Memory B cell (primary cell): Measurements from ENCODE around the gene MEMO1.

ENCODE experiments used
- ATAC-seq: fragments of 150-1000 bp; cut with Tn5 transposase; 2 replicates; pipeline ENCODE4 v1.10.0; 2021; ENCODE audit warnings: low read depth, mild to moderate bottlenecking, moderate library complexity
- DNase-seq, 2 donors: peaks; one replicate each; pipeline ENCODE4 v3.0.0; 2022; ENCODE audit warnings: low spot score in 2 of 2
- H3K27ac Mint-ChIP-seq: one replicate; pipeline ENCODE4 v1.8.0; 2022; ENCODE audit warnings: mild to moderate bottlenecking, moderate library complexity, mixed read lengths
- H3K27me3 Mint-ChIP-seq: one replicate; pipeline ENCODE4 v1.8.0; 2022; ENCODE audit warnings: mixed read lengths
- H3K36me3 Mint-ChIP-seq: one replicate; pipeline ENCODE4 v1.8.0; 2022; ENCODE audit warnings: mild to moderate bottlenecking, mixed read lengths
- H3K4me1 Mint-ChIP-seq: one replicate; pipeline ENCODE4 v1.8.0; 2022; ENCODE audit warnings: mixed read lengths
- H3K4me3 Mint-ChIP-seq: one replicate; pipeline ENCODE4 v1.8.0; 2022; ENCODE audit warnings: mild to moderate bottlenecking, moderate library complexity, mixed read lengths
- H3K9me3 Mint-ChIP-seq: one replicate; pipeline ENCODE4 v1.8.0; 2022; ENCODE audit warnings: mixed read lengths

MEMO1 gene

DNA sequence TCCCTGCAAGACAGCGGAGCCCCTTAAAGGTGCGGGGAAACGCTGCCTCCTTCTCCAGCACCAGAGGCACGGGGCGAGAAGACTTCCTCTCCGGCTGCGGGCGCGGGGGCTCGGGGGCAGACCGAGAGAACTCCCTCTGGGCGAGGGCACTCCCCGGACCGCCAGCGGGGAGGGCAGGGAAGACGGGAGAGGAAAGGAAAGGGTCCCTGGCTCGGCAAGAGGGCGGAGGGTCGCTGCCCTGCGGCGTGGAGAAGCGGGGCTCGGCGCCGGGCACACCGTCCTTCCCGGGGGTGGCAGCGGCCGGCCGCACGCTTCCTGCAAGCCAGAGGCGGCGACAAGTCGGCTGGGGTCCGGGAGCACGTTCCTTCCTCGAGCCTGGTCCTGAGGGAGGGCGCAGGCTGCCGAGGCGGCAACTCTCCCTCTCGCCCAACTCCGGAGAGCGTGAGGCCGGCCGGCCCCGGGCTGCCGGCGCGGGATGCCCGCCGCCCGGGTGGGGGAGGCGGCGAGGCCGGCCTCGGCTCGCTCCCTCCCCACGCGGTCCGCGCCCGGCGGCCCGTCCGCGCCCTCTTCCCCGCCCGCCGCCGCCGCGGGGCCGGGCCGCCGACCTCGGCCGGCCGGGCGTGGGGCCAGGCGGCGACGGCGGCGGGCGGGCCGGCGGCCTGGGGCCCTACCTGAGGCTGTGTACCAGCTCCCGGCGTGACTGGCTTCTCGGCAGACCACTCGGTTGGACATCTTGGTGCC lies 1.1 kb downstream of the MEMO1 start:
- peak overlapping the region; percentile 94 for H3K4me3 Mint-ChIP-seq
- peak overlapping the region; percentile 87 for H3K27ac Mint-ChIP-seq
- no peaks in the 10 kb centered on the region for H3K9me3 Mint-ChIP-seq
- DNase-seq (peak; percentile 20 to 54), ATAC-seq (peak; percentile 1)
- peaks cover 2% of the 10 kb centered on the region for H3K36me3 Mint-ChIP-seq
- H3K4me1 Mint-ChIP-seq: peaks cover 33% of the 10 kb centered on the region
- H3K27me3 Mint-ChIP-seq: no peaks in the 10 kb centered on the region

DNA sequence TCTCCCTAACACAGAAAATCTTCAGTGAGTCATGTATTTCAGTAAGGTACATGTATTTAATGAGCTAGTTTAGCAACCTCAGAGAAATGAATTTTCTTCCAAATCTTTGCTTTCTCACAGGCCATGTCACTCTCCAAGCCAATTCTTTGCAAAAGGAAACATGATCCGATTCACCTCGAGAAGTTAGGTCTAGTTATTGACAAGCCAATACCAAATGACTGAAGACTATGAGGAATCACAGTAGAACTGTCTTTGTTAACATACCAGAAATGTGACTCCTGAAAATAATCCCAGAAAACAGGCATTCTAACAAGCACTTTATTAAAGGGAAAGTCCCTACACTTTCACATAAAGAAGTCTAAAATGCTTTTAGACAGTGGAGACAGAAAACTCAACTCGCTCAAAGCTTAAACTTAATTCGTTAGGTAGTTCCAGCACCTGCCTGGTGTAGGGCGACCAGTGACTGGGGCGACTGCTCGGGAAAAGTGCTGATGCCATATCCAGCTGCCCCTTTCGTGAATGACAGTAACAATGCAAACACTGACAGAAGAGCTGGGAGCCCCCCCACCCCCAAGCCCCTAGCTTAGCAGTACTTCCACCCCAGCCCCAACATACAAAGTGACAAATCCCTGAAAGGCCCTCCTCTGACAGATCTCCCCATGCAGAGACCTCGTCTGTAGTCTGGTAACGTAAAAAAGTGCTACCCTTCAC lies 1.8 kb downstream of the MEMO1 start:
- peak overlapping the region; percentile 94 for H3K4me3 Mint-ChIP-seq
- H3K27ac Mint-ChIP-seq: peak overlapping the region; percentile 87
- H3K4me1 Mint-ChIP-seq: peaks cover 37% of the 10 kb centered on the region
- H3K36me3 Mint-ChIP-seq: peaks cover 2% of the 10 kb centered on the region
- DNase-seq (no peak), ATAC-seq (no peak)
- no peaks in the 10 kb centered on the region for H3K9me3 Mint-ChIP-seq
- no peaks in the 10 kb centered on the region for H3K27me3 Mint-ChIP-seq

DNA sequence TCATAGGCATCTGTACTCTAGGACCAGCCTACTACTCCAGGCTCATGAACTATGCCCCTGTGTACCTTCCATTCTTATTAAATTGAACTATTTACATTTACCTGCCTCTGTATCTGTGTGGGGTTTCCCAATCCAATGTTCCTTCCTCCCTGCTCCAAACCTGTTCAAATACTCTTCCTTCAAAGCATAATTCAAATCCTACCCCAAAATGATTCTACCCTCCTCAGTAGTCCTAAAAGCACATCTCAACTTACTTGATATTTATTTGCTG lies 3.8 kb downstream of the MEMO1 start:
- H3K36me3 Mint-ChIP-seq: peaks cover 4% of the 10 kb centered on the region
- H3K4me1 Mint-ChIP-seq: peaks cover 41% of the 10 kb centered on the region
- no peak overlapping the region for H3K4me3 Mint-ChIP-seq
- no peak for DNase-seq
- no peak for ATAC-seq
- H3K27me3 Mint-ChIP-seq: no peaks in the 10 kb centered on the region
- H3K9me3 Mint-ChIP-seq: no peaks in the 10 kb centered on the region
- no peak overlapping the region for H3K27ac Mint-ChIP-seq

DNA sequence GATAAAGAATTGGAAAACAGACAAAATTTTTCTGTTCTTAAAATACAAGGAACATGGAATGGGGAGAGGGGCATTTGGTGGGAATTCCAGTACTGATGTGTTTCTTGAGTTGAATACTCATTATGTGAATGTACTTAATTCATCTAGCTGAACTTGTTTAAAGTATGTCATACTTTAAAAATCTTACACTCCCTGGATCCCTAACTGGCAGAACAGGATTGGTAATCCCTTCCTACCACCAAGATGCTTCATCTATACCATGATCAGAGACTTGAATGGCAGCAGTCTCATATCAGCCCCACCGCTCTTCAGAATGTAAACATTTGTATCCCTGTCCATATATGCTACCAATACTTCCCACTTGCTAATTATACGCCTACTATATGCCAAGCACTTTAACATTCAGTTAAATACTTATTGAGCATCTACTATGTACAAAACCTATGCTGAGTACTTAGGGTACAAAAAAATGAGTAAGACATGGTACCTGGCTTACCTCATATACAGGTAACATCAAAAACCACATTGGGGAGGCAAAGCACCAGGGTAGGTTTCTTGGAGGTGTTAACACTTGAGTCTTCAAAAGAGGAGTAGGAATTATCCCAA lies 5.3 kb downstream of the MEMO1 start:
- Mint-ChIP-seq H3K27ac (no peak overlapping the region), H3K4me3 (no peak overlapping the region), H3K9me3 (no peaks in the 10 kb centered on the region), H3K4me1 (peaks cover 38% of the 10 kb centered on the region), H3K36me3 (peaks cover 4% of the 10 kb centered on the region), H3K27me3 (no peaks in the 10 kb centered on the region)
- DNase-seq (no peak), ATAC-seq (no peak)

DNA sequence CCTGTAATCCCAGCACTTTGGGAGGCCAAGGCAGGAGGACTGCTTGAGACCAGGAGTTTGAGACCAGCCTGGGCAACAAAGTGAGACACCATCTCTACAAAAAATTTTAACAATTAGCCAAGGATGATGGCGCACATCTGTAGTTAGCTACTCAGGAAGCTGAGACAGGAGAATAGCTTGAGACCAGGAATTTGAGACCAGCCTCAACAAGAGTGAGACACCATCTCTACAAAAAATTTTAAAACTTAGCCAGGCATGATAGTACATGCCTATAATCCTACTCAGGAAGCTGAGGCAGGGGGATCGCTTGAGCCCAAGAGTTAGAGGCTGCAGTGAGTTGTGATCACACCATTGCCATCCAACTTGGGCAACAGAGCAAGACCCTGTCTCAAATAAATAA lies 7.0 kb downstream of the MEMO1 start:
- ATAC-seq (no peak), DNase-seq (no peak)
- H3K27ac Mint-ChIP-seq: no peak overlapping the region
- H3K4me3 Mint-ChIP-seq: no peak overlapping the region
- no peaks in the 10 kb centered on the region for H3K27me3 Mint-ChIP-seq
- H3K9me3 Mint-ChIP-seq: no peaks in the 10 kb centered on the region
- peaks cover 4% of the 10 kb centered on the region for H3K36me3 Mint-ChIP-seq
- peaks cover 38% of the 10 kb centered on the region for H3K4me1 Mint-ChIP-seq

DNA sequence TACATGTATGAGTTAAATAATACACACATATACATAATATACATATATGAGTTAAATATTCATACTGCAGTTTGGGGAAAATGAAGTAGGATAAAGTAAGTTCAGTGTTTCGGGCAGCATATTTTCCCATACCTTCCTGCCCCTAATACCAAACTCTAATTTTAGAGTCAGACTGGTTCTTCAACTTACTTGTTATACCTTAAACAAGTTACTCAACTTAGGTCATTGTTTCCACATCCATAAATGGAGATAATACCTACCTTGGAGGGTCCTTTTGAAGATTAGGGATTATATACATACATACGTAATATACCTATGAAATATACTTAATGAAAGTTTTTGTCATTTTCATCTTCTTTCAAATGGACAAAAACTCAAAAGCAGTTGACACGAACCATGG lies 8.4 kb downstream of the MEMO1 start:
- Mint-ChIP-seq H3K4me1 (peaks cover 42% of the 10 kb centered on the region), H3K27me3 (no peaks in the 10 kb centered on the region)

GRCh38 chr2:31999438-31999837 lies 11.4 kb downstream of the MEMO1 start:
- Mint-ChIP-seq H3K9me3 (peaks cover 2% of the 10 kb centered on the region), H3K36me3 (peaks cover 8% of the 10 kb centered on the region), H3K27me3 (no peaks in the 10 kb centered on the region), H3K27ac (peak overlapping the region; percentile 7), H3K4me1 (peaks cover 42% of the 10 kb centered on the region), H3K4me3 (no peak overlapping the region)
- no peak for ATAC-seq
- DNase-seq: no peak

More for the DNA sequence above, 8.4 kb downstream of the MEMO1 start:
- no peak for DNase-seq
- H3K36me3 Mint-ChIP-seq: peaks cover 4% of the 10 kb centered on the region
- no peak overlapping the region for H3K4me3 Mint-ChIP-seq
- no peak for ATAC-seq
- H3K9me3 Mint-ChIP-seq: no peaks in the 10 kb centered on the region
- H3K27ac Mint-ChIP-seq: no peak overlapping the region

DNA sequence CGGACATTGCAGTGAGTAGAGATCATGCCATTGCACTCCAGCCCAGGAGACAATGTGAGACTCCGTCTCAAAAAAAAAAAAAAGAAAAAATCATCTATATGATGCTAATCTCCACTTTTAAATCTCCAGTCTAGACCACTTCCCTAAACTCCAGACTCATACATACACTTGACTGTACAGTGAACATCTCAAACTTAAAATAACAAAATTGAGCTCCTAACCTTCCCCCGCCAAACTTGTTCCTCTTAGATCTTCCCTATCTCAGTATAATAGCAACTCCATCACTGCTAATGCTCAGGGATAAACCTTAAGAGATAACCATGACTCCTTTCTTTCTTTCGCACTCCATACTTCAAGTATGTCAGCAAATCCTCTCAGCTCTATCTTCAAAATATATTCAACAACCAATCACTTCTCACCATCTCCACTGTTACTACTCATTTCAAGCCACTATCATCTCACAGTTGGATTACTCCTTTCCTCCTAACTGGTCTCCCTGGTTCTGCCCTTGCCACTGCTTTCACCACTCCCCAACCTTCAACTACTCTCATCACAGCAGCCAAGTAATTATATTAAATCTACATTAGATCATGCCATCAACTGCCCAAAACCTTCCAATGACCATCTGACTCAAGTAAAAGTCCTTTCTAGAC lies 12.0 kb downstream of the MEMO1 start:
- Mint-ChIP-seq H3K9me3 (peaks cover 2% of the 10 kb centered on the region), H3K4me1 (peaks cover 38% of the 10 kb centered on the region), H3K27ac (peak overlapping the region; percentile 7), H3K27me3 (no peaks in the 10 kb centered on the region), H3K36me3 (peaks cover 8% of the 10 kb centered on the region), H3K4me3 (no peak overlapping the region)
- peak; percentile 26 for ATAC-seq
- no peak for DNase-seq

- Mint-ChIP-seq H3K9me3 (peaks cover 2% of the 10 kb centered on the region), H3K4me1 (peaks cover 41% of the 10 kb centered on the region), H3K27me3 (no peaks in the 10 kb centered on the region), H3K4me3 (no peak overlapping the region), H3K27ac (no peak overlapping the region), H3K36me3 (peaks cover 10% of the 10 kb centered on the region)
- DNase-seq: no peak
- ATAC-seq: no peak
Observed at GRCh38 chr2:31997653-31998052, 13.2 kb downstream of the MEMO1 start.

GRCh38 chr2:31996571-31997150 lies 14.1 kb downstream of the MEMO1 start:
- no peak for DNase-seq
- ATAC-seq: no peak
- Mint-ChIP-seq H3K4me3 (no peak overlapping the region), H3K9me3 (peaks cover 2% of the 10 kb centered on the region), H3K27ac (peak overlapping the region; percentile 32), H3K36me3 (peaks cover 10% of the 10 kb centered on the region), H3K4me1 (peaks cover 44% of the 10 kb centered on the region), H3K27me3 (no peaks in the 10 kb centered on the region)

- H3K27ac Mint-ChIP-seq: peak overlapping the region; percentile 60
- H3K4me1 Mint-ChIP-seq: peaks cover 38% of the 10 kb centered on the region
Observed at GRCh38 chr2:31992934-31993333, 17.9 kb downstream of the MEMO1 start.

DNA sequence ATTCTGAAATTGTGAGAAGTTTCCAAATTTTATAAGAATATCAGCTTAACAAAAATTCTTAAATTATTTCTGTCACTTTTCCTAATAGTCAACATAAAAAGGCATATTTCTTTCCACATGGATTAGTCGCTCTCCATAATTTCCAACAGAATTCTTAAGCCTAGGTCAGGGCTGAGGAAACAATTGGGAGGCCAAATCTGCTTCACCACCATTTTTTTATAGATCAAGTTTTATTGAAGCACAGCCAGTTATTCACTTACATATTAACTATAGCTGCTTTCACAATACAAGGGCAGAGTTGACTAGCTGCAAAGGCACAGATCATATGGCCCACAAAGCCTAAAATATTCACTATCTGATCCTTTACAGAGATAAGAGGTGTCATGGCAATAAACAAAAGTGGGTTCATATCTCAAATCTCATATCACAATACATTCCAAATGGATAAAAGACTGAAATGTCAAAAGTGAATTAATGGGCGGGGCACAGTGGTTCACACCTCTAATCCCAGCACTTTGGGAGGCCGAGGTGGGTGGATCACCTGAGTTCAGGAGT lies 18.7 kb downstream of the MEMO1 start:
- no peak overlapping the region for H3K27ac Mint-ChIP-seq
- H3K36me3 Mint-ChIP-seq: peaks cover 10% of the 10 kb centered on the region
- DNase-seq (no peak), ATAC-seq (no peak)
- peaks cover 33% of the 10 kb centered on the region for H3K4me1 Mint-ChIP-seq
- no peaks in the 10 kb centered on the region for H3K27me3 Mint-ChIP-seq
- no peak overlapping the region for H3K4me3 Mint-ChIP-seq
- peaks cover 2% of the 10 kb centered on the region for H3K9me3 Mint-ChIP-seq

More at GRCh38 chr2:31992934-31993333, 17.9 kb downstream of the MEMO1 start:
- Mint-ChIP-seq H3K27me3 (no peaks in the 10 kb centered on the region), H3K4me3 (no peak overlapping the region), H3K36me3 (peaks cover 10% of the 10 kb centered on the region), H3K9me3 (peaks cover 2% of the 10 kb centered on the region)
- ATAC-seq (no peak), DNase-seq (no peak)

GRCh38 chr2:31989946-31990345 lies 20.9 kb downstream of the MEMO1 start:
- no peak for ATAC-seq
- Mint-ChIP-seq H3K36me3 (peaks cover 4% of the 10 kb centered on the region), H3K9me3 (no peaks in the 10 kb centered on the region), H3K27ac (no peak overlapping the region), H3K4me3 (no peak overlapping the region), H3K4me1 (peaks cover 24% of the 10 kb centered on the region), H3K27me3 (no peaks in the 10 kb centered on the region)
- DNase-seq: no peak
